ENCODE measurements around the gene RPH3AL.
"Not testable (repeated sequence)": the region's sequence is repeated elsewhere in the genome, so short reads cannot be mapped to it uniquely, and the experiment has no call there.

RPH3AL gene

DNA sequence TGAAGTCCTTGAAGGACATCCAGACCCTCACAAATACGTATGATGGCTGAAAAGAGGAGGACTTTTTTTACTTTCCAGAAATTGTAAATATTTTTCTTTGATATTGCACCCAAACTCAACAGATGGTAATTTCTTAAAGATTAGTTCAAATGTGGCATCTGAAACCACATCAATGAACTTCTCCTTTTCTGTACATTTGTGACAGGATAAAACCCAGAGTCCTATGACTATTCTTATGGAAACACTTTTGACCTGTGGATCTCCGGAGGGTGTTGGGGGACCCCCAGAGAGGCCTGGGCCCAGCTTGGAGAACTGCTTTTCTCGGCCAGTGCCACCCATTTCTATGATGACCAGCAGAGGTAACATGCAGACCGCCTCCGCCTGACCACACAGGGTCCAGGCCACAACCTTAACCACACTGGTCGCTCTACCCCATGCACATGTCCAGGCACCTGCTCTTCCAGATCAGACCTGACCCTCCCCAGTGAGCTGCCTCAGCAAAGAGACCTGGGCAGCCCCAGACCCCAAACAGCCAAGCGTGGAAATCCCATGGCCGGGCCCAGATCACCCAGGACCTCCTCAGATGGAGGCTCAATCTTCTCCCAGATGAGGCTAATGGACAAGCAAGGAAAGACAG is 22.7 kb downstream of the RPH3AL start:
- Histone ChIP-seq H3K27me3 (ENCODE audit: low read depth) (no peaks in the 10 kb centered on the region), H3K9me3 (no peaks in the 10 kb centered on the region), H3K36me3 (replicated peaks) (no peaks in the 10 kb centered on the region), H3K4me1 (no peaks in the 10 kb centered on the region), H3K4me3 (no peak overlapping the region)
- in situ Hi-C loops (cut with MboI; ENCODE audit: low sequenced_read_pairs): no loop called here
- DNase-seq (ENCODE audit: low spot score in 2 of 2): no peak

DNA sequence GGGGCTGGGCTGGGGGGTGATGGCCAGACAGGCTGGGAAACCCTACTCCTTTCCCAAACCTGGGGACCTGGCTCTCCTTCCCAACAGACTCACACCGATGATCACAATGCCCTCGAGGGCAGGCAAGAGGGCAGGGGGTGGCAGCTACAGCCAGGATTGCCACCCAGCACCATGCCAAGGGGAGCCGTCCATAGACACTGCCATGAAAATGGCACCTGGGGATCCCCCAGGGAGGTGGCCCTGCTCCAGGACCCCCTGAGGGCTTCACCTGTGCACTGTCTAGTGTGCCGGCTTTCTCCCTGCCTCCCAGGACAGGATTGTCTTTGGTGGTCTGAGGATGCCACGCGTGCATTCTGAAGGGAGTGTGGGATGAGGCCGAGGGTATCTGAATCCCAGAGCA is 24.6 kb downstream of the RPH3AL start:
- no peaks in the 10 kb centered on the region for H3K27me3 ChIP-seq (ENCODE audit: low read depth)
- no peaks in the 10 kb centered on the region for H3K36me3 ChIP-seq (replicated peaks)
- H3K9me3 ChIP-seq: no peaks in the 10 kb centered on the region
- H3K4me1 ChIP-seq: no peaks in the 10 kb centered on the region
- no peak for DNase-seq (ENCODE audit: low spot score in 2 of 2)
- no peak overlapping the region for H3K4me3 ChIP-seq
- in situ Hi-C loops (cut with MboI; ENCODE audit: low sequenced_read_pairs): no loop called here

DNA sequence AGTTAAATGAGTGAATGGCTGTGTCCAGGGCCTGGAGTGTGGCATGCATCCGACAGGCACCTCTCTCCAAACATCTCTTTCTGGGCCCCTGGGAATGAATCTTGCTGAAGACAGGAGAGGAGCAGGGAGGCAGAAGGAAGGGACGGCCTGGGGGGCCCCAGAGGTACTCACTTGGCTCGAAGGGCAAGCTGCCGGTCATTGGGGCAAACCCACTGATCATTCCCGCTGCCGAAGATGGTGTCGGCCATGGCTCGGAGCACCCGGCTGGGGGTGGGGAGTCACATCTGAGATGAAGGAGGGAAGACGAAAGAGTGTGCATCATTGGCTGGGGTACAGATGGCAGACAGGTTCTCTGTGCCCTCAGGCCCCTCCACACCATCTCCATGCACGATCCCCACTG is 25.3 kb downstream of the RPH3AL start:
- in situ Hi-C loops (cut with MboI; ENCODE audit: low sequenced_read_pairs): no loop called here
- no peaks in the 10 kb centered on the region for H3K36me3 ChIP-seq (replicated peaks)

DNA sequence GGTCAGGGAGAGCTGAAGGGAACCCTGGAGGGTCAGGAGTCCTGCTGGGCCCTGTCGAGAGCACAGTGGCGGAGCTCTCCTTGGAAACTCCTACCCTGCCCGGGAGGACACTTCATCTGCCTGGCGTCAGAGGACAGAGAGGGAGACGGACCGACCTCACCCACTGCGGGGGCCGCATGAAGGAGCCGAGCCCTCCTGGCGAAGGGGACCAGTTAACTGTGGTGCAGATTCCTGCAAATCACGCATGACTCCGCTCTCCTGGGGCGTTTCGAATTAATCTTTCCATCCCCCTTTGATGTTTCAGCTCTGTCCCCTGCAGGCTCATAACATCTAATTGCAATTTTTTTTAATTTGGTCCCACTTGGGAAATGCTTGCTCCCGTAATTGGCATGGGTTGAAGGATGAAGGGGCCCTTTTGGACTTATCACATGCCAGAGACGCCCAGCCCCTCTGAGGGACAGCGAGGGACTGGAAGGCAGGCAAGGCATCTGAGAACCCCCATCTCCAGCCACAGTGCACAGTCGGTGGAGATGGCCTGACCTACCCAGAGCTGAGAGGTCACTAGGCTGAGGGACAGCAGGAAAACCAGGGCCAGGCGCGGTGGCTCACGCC is 26.5 kb downstream of the RPH3AL start:
- H3K4me1 ChIP-seq: no peaks in the 10 kb centered on the region
- in situ Hi-C loops (cut with MboI; ENCODE audit: low sequenced_read_pairs): no loop called here

More for the DNA sequence above, 25.3 kb downstream of the RPH3AL start:
- H3K27me3 ChIP-seq (ENCODE audit: low read depth): no peaks in the 10 kb centered on the region
- no peak overlapping the region for H3K4me3 ChIP-seq
- no peak for DNase-seq (ENCODE audit: low spot score in 2 of 2)
- no peaks in the 10 kb centered on the region for H3K9me3 ChIP-seq
- H3K4me1 ChIP-seq: no peaks in the 10 kb centered on the region

DNA sequence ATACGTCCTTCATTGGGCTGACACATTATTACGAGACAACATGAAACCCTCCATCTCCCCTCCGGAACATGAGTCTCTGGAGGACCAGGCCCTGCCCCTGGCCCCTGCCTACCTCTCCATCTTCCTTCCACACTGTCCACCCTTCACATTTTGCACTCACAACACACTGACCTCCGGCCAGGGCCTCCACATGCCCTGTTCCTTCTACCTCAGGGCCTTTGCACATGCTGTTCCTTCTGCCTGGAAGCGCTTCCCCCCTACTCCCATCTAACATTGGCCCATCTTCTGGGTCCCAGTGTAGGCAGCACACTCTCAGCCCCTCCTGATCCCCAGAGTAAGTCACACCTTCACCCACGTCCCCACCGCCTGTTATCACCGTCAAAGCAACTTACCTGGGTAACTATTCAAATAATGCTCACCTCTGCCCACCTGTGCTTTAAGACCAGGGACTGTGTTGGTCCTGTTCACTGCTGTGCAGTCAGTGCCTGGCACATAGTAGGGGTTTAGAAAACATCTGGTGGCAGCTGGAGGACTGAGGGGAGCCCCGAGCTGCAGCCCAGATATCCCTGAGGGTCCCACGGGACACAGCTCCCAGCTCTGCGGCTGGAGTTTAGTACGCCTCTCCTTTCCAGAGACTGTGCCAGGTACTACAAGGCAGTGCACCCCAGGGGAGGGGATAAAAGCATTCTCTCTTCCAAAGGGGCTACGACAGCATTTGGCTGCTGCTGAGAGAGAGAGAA is 27.2 kb downstream of the RPH3AL start:
- Histone ChIP-seq H3K4me3 (no peak overlapping the region), H3K4me1 (no peaks in the 10 kb centered on the region), H3K27me3 (ENCODE audit: low read depth) (no peaks in the 10 kb centered on the region), H3K36me3 (replicated peaks) (no peaks in the 10 kb centered on the region), H3K9me3 (no peaks in the 10 kb centered on the region)
- DNase-seq (ENCODE audit: low spot score in 2 of 2): no peak
- in situ Hi-C loops (cut with MboI; ENCODE audit: low sequenced_read_pairs): no loop called here

More for the DNA sequence above, 26.5 kb downstream of the RPH3AL start:
- no peak for DNase-seq (ENCODE audit: low spot score in 2 of 2)
- H3K9me3 ChIP-seq: no peaks in the 10 kb centered on the region
- H3K4me3 ChIP-seq: no peak overlapping the region
- no peaks in the 10 kb centered on the region for H3K36me3 ChIP-seq (replicated peaks)
- H3K27me3 ChIP-seq (ENCODE audit: low read depth): no peaks in the 10 kb centered on the region

DNA sequence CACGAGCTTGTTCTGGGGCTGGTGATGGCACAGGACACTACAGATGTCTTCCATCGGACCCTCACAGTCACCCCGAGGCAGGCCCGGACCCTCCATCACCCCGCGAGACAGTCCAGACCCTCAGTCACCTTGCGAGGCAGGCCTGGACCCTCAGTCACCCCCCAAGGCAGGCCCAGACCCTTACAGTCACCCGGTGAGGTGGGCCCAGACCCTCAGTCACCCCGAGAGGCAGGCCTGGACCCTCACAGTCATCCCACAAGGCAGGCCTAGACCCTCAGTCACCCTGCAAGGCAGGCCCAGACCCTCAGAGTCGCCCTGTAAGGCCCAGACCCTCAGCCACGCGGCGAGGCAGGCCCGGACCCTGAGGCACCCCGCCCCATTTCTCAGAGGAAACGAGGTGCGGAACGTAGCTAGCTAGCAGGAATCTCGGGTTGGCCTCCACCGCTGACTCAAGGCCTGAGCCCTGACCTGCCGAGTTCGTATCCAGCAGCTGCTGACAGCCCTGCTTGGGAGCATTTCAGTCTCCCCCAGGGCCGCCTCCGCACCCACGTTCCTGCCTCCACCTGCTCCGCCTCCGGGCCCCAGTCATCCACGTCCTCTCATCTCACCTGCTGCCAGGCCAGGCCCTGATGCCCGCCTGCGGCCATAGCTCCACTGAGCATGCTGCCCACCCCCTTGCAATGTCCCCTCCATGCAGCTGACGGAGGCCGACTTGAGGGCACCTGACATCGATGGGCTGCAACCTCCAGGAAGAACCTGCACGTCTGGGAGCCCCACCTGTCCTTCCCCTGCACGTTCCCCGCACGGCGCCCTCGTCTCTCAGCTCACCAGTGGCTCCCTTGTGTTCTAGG is 28.7 kb downstream of the RPH3AL start:
- no peak for DNase-seq (ENCODE audit: low spot score in 2 of 2)
- Histone ChIP-seq H3K4me3 (no peak overlapping the region), H3K36me3 (replicated peaks) (no peaks in the 10 kb centered on the region), H3K4me1 (no peaks in the 10 kb centered on the region), H3K27me3 (ENCODE audit: low read depth) (no peaks in the 10 kb centered on the region), H3K9me3 (no peaks in the 10 kb centered on the region)
- in situ Hi-C loops (cut with MboI; ENCODE audit: low sequenced_read_pairs): no loop called here

DNA sequence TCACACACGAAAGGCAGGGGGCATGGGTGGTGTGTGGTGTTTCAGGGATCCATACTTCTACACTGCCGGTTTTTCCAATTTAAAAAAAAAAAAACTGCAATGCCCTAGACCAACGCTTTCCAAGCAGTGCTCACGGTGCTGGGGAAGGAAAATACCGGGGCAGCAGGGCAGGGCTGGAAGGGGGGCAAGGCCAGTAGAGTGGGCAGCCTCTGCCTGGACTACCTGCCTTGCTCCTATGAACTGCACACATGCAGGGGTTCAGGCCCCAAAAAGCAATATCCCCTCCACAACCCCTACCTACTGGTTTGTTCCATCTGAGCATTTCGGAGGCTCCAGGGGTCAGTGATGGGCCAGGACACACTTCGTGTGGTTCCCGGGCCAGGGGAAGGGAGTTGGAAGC is 29.4 kb downstream of the RPH3AL start:
- in situ Hi-C loops (cut with MboI; ENCODE audit: low sequenced_read_pairs): no loop called here
- no peak for DNase-seq (ENCODE audit: low spot score in 2 of 2)
- no peak overlapping the region for H3K4me3 ChIP-seq
- H3K4me1 ChIP-seq: no peaks in the 10 kb centered on the region
- H3K36me3 ChIP-seq (replicated peaks): no peaks in the 10 kb centered on the region
- no peaks in the 10 kb centered on the region for H3K27me3 ChIP-seq (ENCODE audit: low read depth)
- H3K9me3 ChIP-seq: no peaks in the 10 kb centered on the region

DNA sequence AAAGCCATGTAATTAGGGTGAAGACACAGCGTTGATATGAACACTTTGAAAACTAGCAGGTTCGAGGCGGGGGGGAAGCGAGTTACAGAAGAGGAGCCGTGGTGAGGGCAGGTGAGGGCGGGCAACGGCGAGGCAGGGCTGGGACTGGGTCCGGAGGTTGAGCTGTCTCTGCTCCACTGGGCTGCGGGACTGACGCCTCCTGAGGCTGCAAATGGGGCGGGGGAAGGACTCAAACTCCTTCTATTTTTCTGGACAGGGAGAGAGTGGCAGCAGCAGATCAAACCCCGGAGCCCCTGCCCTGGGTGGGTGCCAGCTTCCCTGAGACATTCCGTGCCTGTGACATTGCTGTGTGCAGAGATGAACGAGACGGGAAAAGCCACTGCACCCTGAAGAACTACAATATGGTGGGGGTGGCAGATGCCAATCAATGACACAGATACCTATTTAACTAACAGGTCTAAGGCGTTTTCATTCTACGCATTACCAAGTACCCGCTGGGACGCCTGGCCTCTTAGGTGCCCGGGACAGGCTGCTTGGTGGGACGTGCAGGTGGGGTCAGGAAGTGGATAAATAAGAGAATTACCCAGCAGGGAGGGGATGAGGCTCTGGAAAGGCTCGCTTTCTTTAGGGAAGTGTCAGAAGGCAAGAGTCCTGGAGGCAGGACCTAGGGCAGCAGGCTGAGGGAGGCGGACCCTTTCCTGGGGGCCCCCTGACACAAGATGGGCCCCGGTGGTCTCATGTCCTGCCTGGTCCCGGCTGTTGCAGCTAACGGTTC is 30.4 kb downstream of the RPH3AL start:
- Histone ChIP-seq H3K27me3 (ENCODE audit: low read depth) (no peaks in the 10 kb centered on the region), H3K4me1 (no peaks in the 10 kb centered on the region), H3K36me3 (replicated peaks) (no peaks in the 10 kb centered on the region), H3K9me3 (no peaks in the 10 kb centered on the region), H3K4me3 (no peak overlapping the region)
- in situ Hi-C loops (cut with MboI; ENCODE audit: low sequenced_read_pairs): no loop called here
- DNase-seq (ENCODE audit: low spot score in 2 of 2): no peak

DNA sequence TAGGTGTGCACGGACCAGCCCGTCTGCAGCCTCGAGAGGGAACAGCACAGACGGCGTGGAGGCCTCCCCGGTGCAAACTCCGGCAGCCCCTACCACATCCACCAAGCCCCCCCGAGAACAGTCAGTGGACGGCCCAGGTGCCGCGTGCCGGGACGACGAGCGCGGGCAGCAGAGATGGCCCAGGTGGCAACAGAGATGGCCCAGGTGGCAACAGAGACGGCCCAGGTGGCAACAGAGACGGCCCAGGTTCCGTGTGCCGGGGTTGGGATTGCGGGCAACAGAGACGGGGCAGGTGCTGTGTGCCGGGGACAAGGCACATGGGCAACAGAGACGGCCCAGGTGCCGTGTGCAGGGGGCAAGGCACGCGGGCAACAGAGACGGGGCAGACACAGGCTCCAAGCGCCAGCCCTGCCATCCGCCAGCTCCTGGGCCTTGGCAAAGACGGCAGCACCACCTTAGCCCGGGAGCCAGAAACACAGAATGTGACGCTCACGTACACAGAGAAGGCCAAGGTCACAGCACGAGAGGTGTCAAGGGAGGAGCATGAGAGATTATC is 31.1 kb downstream of the RPH3AL start:
- no peaks in the 10 kb centered on the region for H3K4me1 ChIP-seq
- H3K27me3 ChIP-seq (ENCODE audit: low read depth): no peaks in the 10 kb centered on the region
- H3K9me3 ChIP-seq: no peaks in the 10 kb centered on the region
- no peak overlapping the region for H3K4me3 ChIP-seq
- in situ Hi-C loops (cut with MboI; ENCODE audit: low sequenced_read_pairs): no loop called here
- H3K36me3 ChIP-seq (replicated peaks): no peaks in the 10 kb centered on the region
- no peak for DNase-seq (ENCODE audit: low spot score in 2 of 2)

DNA sequence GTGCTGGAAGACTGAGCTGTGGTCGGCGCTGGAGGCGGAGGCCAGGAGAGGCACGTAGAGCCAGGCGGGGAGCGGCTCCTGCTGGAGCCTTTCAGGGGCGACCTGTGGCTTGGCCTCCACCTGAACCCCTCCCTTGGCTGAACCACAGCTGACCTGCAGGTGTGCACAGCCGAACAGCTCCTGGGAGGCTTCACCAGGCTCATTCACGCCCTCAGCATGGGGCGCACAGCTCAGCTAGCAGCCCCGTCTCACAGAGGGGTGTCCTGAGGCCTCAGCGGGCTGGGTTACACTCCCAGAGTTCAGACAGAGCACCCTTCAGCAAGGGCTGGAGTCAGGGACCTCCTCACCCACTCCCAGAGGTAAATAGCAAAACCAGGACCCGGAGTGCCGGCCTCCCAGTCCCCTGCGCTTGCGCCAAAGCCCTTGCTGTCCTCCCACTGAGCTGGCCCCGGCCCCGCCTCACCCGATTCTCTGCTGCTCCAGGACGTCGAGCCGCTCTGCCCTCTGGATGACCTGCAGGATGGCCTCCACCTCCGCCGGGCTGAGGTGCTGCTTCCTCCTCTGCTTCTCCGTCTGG is 31.7 kb downstream of the RPH3AL start:
- in situ Hi-C loops (cut with MboI; ENCODE audit: low sequenced_read_pairs): no loop called here
- Histone ChIP-seq H3K9me3 (no peaks in the 10 kb centered on the region), H3K4me3 (no peak overlapping the region), H3K36me3 (replicated peaks) (no peaks in the 10 kb centered on the region), H3K27me3 (ENCODE audit: low read depth) (no peaks in the 10 kb centered on the region), H3K4me1 (no peaks in the 10 kb centered on the region)
- no peak for DNase-seq (ENCODE audit: low spot score in 2 of 2)

DNA sequence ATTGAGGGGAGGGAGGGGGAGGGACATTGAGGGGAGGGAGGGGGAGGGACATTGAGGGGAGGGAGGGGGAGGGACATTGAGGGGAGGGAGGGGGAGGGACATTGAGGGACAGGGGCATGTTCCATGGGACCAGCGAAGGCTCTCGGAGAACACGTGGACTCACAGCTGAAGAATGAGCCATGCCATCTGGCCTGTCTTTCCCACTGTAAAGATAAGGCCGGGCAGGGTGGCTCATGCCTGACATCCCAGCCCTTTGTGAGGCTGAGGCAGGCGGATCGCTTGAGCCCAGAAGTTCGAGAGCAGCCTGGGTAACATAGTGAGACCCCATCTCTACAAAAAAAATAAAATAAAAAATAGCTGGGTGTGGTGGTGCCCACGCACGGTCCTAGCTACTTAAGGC is 32.5 kb downstream of the RPH3AL start:
- in situ Hi-C loops (cut with MboI; ENCODE audit: low sequenced_read_pairs): no loop called here
- DNase-seq (ENCODE audit: low spot score in 2 of 2): no peak
- no peaks in the 10 kb centered on the region for H3K27me3 ChIP-seq (ENCODE audit: low read depth)
- no peak overlapping the region for H3K4me3 ChIP-seq
- H3K9me3 ChIP-seq: no peaks in the 10 kb centered on the region
- no peaks in the 10 kb centered on the region for H3K36me3 ChIP-seq (replicated peaks)
- no peaks in the 10 kb centered on the region for H3K4me1 ChIP-seq

DNA sequence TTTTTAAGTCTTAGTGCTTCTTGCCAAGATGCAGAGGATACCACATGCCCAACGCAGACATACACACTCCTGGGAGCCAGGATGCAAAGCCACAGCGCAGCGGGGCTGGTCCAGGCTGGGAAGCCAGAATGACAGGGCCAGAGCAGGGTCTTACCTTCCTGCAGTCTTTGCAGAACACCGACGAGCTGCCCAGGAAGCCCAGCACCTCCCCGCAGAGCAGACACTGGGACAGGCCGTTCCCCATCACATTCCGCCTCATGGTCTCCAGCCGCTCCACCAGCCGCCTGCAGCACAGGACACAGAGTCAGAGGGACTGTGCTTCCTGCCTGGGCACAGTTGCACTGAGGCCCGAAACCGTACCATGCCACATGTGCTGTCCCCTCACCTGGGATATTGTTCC is 33.3 kb downstream of the RPH3AL start:
- Histone ChIP-seq H3K9me3 (no peaks in the 10 kb centered on the region), H3K4me3 (no peak overlapping the region), H3K36me3 (replicated peaks) (no peaks in the 10 kb centered on the region), H3K27me3 (ENCODE audit: low read depth) (no peaks in the 10 kb centered on the region), H3K4me1 (no peaks in the 10 kb centered on the region)
- in situ Hi-C loops (cut with MboI; ENCODE audit: low sequenced_read_pairs): no loop called here
- DNase-seq (ENCODE audit: low spot score in 2 of 2): no peak

DNA sequence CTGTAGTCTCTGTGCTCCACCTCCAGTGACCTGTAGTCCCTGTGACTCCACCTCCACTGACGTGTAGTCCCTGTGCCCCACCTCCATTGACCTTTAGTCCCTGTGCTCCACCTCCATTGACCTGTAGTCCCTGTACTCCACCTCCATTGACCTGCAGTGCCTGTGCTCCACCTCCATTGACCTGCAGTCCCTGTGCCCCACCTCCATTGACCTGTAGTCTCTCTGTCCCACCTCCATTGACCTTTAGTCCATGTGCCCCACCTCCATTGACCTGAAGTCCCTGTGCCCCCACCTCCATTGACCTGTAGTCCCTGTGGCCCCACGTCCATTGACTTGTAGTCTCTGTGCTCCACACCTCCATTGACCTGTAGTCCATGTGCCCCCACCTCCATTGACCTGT is 35.5 kb downstream of the RPH3AL start:
- H3K36me3 ChIP-seq (replicated peaks); H3K4me1 ChIP-seq; H3K9me3 ChIP-seq; H3K27me3 ChIP-seq (ENCODE audit: low read depth); in situ Hi-C loops (cut with MboI; ENCODE audit: low sequenced_read_pairs); H3K4me3 ChIP-seq; DNase-seq (ENCODE audit: low spot score in 2 of 2): not testable (repeated sequence)
